Measurements from ENCODE around the gene DGKZ. TPM values are rescaled to one million over a fixed set of nuclear protein-coding genes. Genes with fewer than 3 reads are reported as not detected.

The DGKZ gene
- total and polyA plus RNA-seq, 2 of the 13 experiments (the other 11 are each of a cell fraction or from before 2014, with no cell fraction given), result 15.8 to 20.7 TPM

- TF ChIP-seq SATB2 (CRISPR knock-in tag; IDR thresholded peaks at IDR 0.05) (peak; percentile 99), IRF2 (CRISPR knock-in tag; IDR thresholded peaks at IDR 0.05) (peak; percentile 95), ZNF142 (CRISPR knock-in tag; IDR thresholded peaks at IDR 0.05) (peak; percentile 96), USF2 (IDR thresholded peaks at IDR 0.05; ENCODE audit: low read depth, low read length) (no peak), USF2 (CRISPR knock-in tag; IDR thresholded peaks at IDR 0.05; ENCODE audit: borderline replicate concordance) (no peak; the same call in 1 of the 2 replicates), ZNF510 (CRISPR knock-in tag; IDR thresholded peaks at IDR 0.05; ENCODE audit: low read depth) (0 out of 2 replicates have a peak, but pooled peaks have one; percentile 86), ZNF3 (CRISPR knock-in tag; IDR thresholded peaks at IDR 0.05) (peak; percentile 55; the same call in 1 of the 2 replicates), ZNF660 (CRISPR knock-in tag; IDR thresholded peaks at IDR 0.05; ENCODE audit: borderline replicate concordance, low read depth) (0 out of 2 replicates have a peak, but pooled peaks have one; percentile 77), JDP2 (CRISPR knock-in tag; IDR thresholded peaks at IDR 0.05; ENCODE audit: borderline replicate concordance) (peak; percentile 63; the same call in 1 of the 2 replicates), ZNF788 (CRISPR knock-in tag; IDR thresholded peaks at IDR 0.05; ENCODE audit: borderline replicate concordance) (peak; percentile 95; the same call in 1 of the 2 replicates), TGIF2 (CRISPR knock-in tag; IDR thresholded peaks at IDR 0.05) (peak; percentile 93), ZNF691 (CRISPR knock-in tag; IDR thresholded peaks at IDR 0.05; ENCODE audit: borderline replicate concordance, low read depth) (peak; percentile 93), ZBTB44 (CRISPR knock-in tag; IDR thresholded peaks at IDR 0.05) (peak; percentile 98)
- TF ChIP-seq, protein P1, sequence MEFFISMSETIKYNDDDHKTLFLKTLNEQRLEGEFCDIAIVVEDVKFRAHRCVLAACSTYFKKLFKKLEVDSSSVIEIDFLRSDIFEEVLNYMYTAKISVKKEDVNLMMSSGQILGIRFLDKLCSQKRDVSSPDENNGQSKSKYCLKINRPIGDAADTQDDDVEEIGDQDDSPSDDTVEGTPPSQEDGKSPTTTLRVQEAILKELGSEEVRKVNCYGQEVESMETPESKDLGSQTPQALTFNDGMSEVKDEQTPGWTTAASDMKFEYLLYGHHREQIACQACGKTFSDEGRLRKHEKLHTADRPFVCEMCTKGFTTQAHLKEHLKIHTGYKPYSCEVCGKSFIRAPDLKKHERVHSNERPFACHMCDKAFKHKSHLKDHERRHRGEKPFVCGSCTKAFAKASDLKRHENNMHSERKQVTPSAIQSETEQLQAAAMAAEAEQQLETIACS (CRISPR knock-in tag; IDR thresholded peaks at IDR 0.05), result peak; percentile 72
- TF ChIP-seq, protein P2, sequence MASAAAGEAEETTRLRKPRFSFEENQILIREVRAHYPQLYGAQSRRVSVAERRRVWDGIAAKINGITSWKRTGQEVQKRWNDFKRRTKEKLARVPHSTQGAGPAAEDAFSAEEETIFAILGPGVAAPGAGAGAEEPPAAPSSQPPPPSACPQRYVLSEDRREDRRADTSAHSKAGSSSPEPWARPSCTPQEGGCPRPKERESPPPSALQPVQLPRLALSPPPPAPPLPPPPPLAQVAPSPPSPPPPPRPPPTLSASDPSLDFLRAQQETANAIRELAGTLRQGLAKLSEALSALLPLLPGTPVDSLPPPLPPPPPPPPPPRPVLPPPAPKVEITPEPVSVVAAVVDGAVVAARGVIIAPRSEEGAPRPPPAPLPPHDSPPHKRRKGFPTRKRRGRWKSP (CRISPR knock-in tag; IDR thresholded peaks at IDR 0.05), result peak; percentile 96
Measured at GRCh38 chr11:46392421-46393230, 45.4 kb downstream of the DGKZ start (continued).

Data from HepG2 (cell line).